Heart left ventricle (tissue), 16 donors: ENCODE data around the gene GAN. TPM values are rescaled to one million over a fixed set of nuclear protein-coding genes. Genes with fewer than 3 reads are reported as not detected.
A peak's percentile ranks its signal among the peaks of the same experiment; 100 is the strongest.

ENCODE experiments used
- ATAC-seq, 4 donors: fragments of 200-7000 bp; cut with Tn5 transposase; one replicate each; pipeline ENCODE4 v1.9.1; 2020 to 2022; ENCODE audit warnings: moderate library complexity in 4 of 4, mild to moderate bottlenecking in 3 of 4, moderate number of reproducible peaks in 1 of 4
- DNase-seq, 5 donors: peaks; one replicate each; pipeline ENCODE4 v3.0.0-alpha.2; 2020
- H3K27ac ChIP-seq, 12 donors: fragments of 200-600 bp; sonication (generic) in 4 of 12; one replicate each; pipeline versions ENCODE4 v1.5.0 to v1.8.0; 2016 to 2022; ENCODE audit warnings: mild to moderate bottlenecking in 2 of 12
- H3K27me3 ChIP-seq, 9 donors: fragments of 200-600 bp; sonication (generic) in 2 of 9; one replicate each; pipeline versions ENCODE4 v1.5.1 to v1.8.0; 2016 to 2022; ENCODE audit warnings: mild to moderate bottlenecking in 3 of 9
- H3K36me3 ChIP-seq, 9 donors: fragments of 200-600 bp; sonication (generic) in 2 of 9; one replicate each; pipeline versions ENCODE4 v1.5.0 to v1.8.0; 2018 to 2022; ENCODE audit warnings: mild to moderate bottlenecking in 2 of 9
- H3K4me1 ChIP-seq, 12 donors: fragments of 200-600 bp; sonication (generic) in 4 of 12; one replicate each; pipeline versions ENCODE4 v1.5.0 to v1.8.0; 2016 to 2022; ENCODE audit warnings: mild to moderate bottlenecking in 3 of 12
- H3K4me3 ChIP-seq, 12 donors: fragments of 200-600 bp; sonication (generic) in 4 of 12; one replicate each; pipeline versions ENCODE4 v1.5.0 to v1.8.0; 2017 to 2022; ENCODE audit warnings: mild to moderate bottlenecking in 9 of 12, moderate library complexity in 4 of 12
- H3K9me3 ChIP-seq, 12 donors: fragments of 200-600 bp; sonication (generic) in 4 of 12; one replicate each; pipeline versions ENCODE4 v1.5.0 to v1.8.0; 2016 to 2022; ENCODE audit warnings: mild to moderate bottlenecking in 1 of 12
- CTCF ChIP-seq, 12 donors: fragments of 200-600 bp; sonication (generic) in 4 of 12; IDR thresholded peaks; one replicate each; pipeline versions ENCODE4 v1.5.0 to v1.8.0; 2018 to 2022; ENCODE audit warnings: antibody characterized with exemption in 12 of 12, mild to moderate bottlenecking in 5 of 12
- POLR2A ChIP-seq, 2 donors: fragments of 450-650 bp; IDR thresholded peaks; one replicate each; pipeline ENCODE4 v1.6.1; 2017; ENCODE audit warnings: antibody characterized with exemption in 2 of 2, mild to moderate bottlenecking in 2 of 2, moderate library complexity in 2 of 2
- WGBS, 4 donors: extraction: QIAGEN DNeasy Blood & Tissue Kit in 2 of 4; methylation state at CpG; one replicate each; pipeline versions ENCODE4 v1.1.5 to v1.1.7; 2013 to 2018; 5-methylcytosine and 5-hydroxymethylcytosine counted together
- intact Hi-C, 10 donors: fragments of 100-400 bp; cut with DNase I; formaldehyde crosslinking; loops; one replicate each; pipeline versions ENCODE4 v1.11.1 to v1.14.2; 2022
- polyA plus RNA-seq, 2 donors: library from polyadenylated mRNA; stranded (reverse); fragments of 200-250 nt; gene quantifications; one replicate each; pipeline ENCODE4 v1.2.3, GENCODE V29; 2013
- total RNA-seq, 9 donors: library from RNA; depleted of rRNA in 2 of 9; stranded (reverse); fragments of >200 nt in 2 of 9; fragmentation: NEBNext Ultra II Directional in 3 of 9; extraction: Animal tissue kit (Norgen Biotek cat#: 25700) in 3 of 9; gene quantifications; one replicate each; pipeline versions ENCODE4 v1.1.0 to v1.2.4, GENCODE V29; 2016 to 2023
- donor health status: ischemic (EF 13 %, LVEDD 7.1; RV severe dilation, severe dysfunction).
- donor health status: healthy with polysubstance abuse.
- donor health status: DM: no; HTN: yes; CAD: no.
- donor health status: DM: no; HTN: no; CAD: no.
- donor health status: ischemic (EF 25% LVEDD 6.9; RV normal size, moderate dysfunction).
- donor health status: ischemic (EF 25% LVEDD 5.7; RV mildly dilated, moderate dysfunction).
- donor health status: healthy.
- donor health status: DM: yes; HTN: yes; CAD: no.
- donor health status: ischemic (EF 35%, LVEDD 5.7; RV mildly dilated, moderate dysfunction).
- donor health status: nonischemic (EF 11% LVEDD 7.7; RV severe dilation, severe dysfunction).
- donor health status: DM: yes; HTN: yes; CAD: no.
- donor health status: PGD.
- donor health status: ischemic (EF 29% LVEDD 5.4; RV normal size, mild dysfunction).
- donor health status: nonischemic (EF 23%, LVEDD 6.1; RV moderate dilation, normal function).

The GAN gene
- total and polyA plus RNA-seq, 11 donors, result 1.6 to 17.7 (median 11.5) TPM

DNA sequence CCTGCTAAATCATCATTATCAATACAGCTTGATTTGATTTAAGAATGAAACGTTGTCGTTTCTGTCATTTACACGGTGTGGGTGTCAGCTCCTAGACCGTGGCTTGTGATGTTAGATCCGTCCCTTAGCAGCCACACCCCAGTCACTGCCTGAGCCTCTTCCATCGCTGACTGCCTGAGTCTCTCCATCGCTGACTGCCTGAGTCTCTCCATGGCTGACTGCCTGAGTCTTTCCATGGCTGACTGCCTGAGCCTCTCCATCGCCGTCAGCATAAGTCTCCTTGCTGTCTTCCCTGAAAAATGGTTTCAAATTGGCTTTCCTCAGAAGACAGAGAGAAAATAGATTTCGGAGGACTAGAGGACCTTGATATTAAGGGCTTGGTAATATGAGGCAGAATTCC, 76.1 kb downstream of the GAN start:
- no peak overlapping the region for H3K27ac ChIP-seq
- DNase-seq (no peak), ATAC-seq (no peak)
- WGBS, 4 donors, result 89 to 93% (median 89%) methylated on average over 10 of the region's 10 CpGs
- no peak for TF ChIP-seq CTCF (IDR thresholded peaks at IDR 0.05)
- no peak for TF ChIP-seq POLR2A (IDR thresholded peaks at IDR 0.05)
- no peaks in the 10 kb centered on the region for H3K27me3 ChIP-seq
- H3K4me3 ChIP-seq, result no peak overlapping the region
- H3K9me3 ChIP-seq, result no peaks in the 10 kb centered on the region
- intact Hi-C loops, result no loop called here
- H3K4me1 ChIP-seq, result peaks cover 0 to 15% (median 9%) of the 10 kb centered on the region in 12 donors
- H3K36me3 ChIP-seq, result peaks cover 0 to 29% (median 11%) of the 10 kb centered on the region in 9 donors

DNA sequence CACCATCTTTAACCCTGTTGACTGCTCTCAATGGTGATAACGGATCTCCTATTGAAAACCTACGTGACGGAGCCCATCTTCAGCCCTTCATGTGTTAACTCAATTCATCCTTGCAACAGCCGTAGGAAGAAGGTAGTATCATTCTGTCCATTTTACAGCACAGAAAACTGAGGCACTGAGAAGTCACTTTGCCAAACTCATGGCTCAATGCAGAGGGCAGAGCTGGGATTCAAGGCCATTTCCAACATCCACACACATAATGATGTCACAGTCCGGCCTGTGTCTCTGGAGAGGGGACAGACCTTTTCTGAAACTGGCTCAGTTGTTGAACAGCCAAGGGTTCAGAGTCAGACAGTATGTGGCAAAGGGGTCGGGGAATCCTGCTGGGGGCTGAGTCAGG, 77.2 kb downstream of the GAN start:
- H3K36me3 ChIP-seq, result peaks cover 0 to 27% (median 11%) of the 10 kb centered on the region in 9 donors
- intact Hi-C loops, result no loop called here
- H3K4me3 ChIP-seq, result no peak overlapping the region
- DNase-seq (no peak), ATAC-seq (no peak)
- no peak for TF ChIP-seq POLR2A (IDR thresholded peaks at IDR 0.05)
- no peak for TF ChIP-seq CTCF (IDR thresholded peaks at IDR 0.05)
- H3K9me3 ChIP-seq, result no peaks in the 10 kb centered on the region
- H3K27me3 ChIP-seq, result no peaks in the 10 kb centered on the region
- H3K4me1 ChIP-seq, result peaks cover 5 to 22% (median 13%) of the 10 kb centered on the region in 12 donors
- WGBS, 4 donors, result 95 to 99% (median 98%) methylated on average over 6 of the region's 6 CpGs
- H3K27ac ChIP-seq, result no peak overlapping the region

GRCh38 chr16:81394416-81394815, 79.7 kb downstream of the GAN start:
- intact Hi-C loops, result no loop called here
- ATAC-seq, result no peak

More at GRCh38 chr16:81394416-81394815, 79.7 kb downstream of the GAN start:
- H3K27ac ChIP-seq, result peak overlapping the region in 8 of 12 donors; percentile 9 to 78 (median 51)
- TF ChIP-seq POLR2A (IDR thresholded peaks at IDR 0.05) (no peak), CTCF (IDR thresholded peaks at IDR 0.05) (no peak)
- H3K9me3 ChIP-seq, result peaks cover 0 to 3% (median 0%) of the 10 kb centered on the region in 12 donors
- peaks cover 5 to 27% (median 13%) of the 10 kb centered on the region in 12 donors for H3K4me1 ChIP-seq
- no peak for DNase-seq
- H3K36me3 ChIP-seq, result peaks cover 0 to 23% (median 7%) of the 10 kb centered on the region in 9 donors
- 73 to 84% (median 81%) methylated on average over 7 of the region's 7 CpGs for WGBS, 4 donors
- H3K4me3 ChIP-seq, result no peak overlapping the region
- no peaks in the 10 kb centered on the region for H3K27me3 ChIP-seq
